Adrenal gland (tissue), 12 donors: ENCODE data around the gene BZW2. TPM values are rescaled to one million over a fixed set of nuclear protein-coding genes. Genes with fewer than 3 reads are reported as not detected.

ENCODE experiments used
- DNase-seq, 7 donors: peaks; one replicate each; pipeline ENCODE4 v3.0.0-alpha.2; 2019 to 2020
- H3K27ac ChIP-seq, 5 donors: fragments of 200-600 bp; sonication (generic) in 4 of 5; 1 replicate in 3 of 5; 2 replicates in 2 of 5; pipeline versions ENCODE4 v1.5.1 to v1.8.0; 2016 to 2020; ENCODE audit warnings: mild to moderate bottlenecking in 1 of 5
- H3K27me3 ChIP-seq: fragments of 200-600 bp; 2 replicates; pipeline ENCODE4 v1.8.0; 2021
- H3K36me3 ChIP-seq, 2 donors: fragments of 200-600 bp; replicated peaks in 1 of 2; 1 replicate in 1 of 2; 2 replicates in 1 of 2; pipeline versions ENCODE4 v1.5.1 to v1.8.0; 2018 to 2022
- H3K4me1 ChIP-seq, 2 donors: fragments of 200-600 bp; replicated peaks in 1 of 2; 1 replicate in 1 of 2; 2 replicates in 1 of 2; pipeline versions ENCODE4 v1.5.1 to v1.8.0; 2018 to 2021
- H3K4me3 ChIP-seq, 4 donors: fragments of 200-600 bp; sonication (generic) in 3 of 4; one replicate each; pipeline ENCODE4 v1.5.1; 2016 to 2018
- H3K9me3 ChIP-seq, 3 donors: fragments of 200-600 bp; sonication (generic) in 1 of 3; replicated peaks in 1 of 3; 1 replicate in 2 of 3; 2 replicates in 1 of 3; pipeline versions ENCODE4 v1.5.1 to v1.8.0; 2016 to 2021
- CTCF ChIP-seq, 6 experiments: fragments of 450-650 bp in 4 of 6; fragments of 200-600 bp in 2 of 6; sonication (generic) in 1 of 6; IDR thresholded peaks; 1 replicate in 5 of 6; 2 replicates in 1 of 6; pipeline versions ENCODE4 v1.5.1 to v1.8.0; 2016 to 2021; ENCODE audit warnings: antibody characterized with exemption in 6 of 6, mild to moderate bottlenecking in 2 of 6, moderate library complexity in 1 of 6
- POLR2A ChIP-seq, 2 donors: fragments of 450-650 bp; IDR thresholded peaks; one replicate each; pipeline ENCODE4 v1.6.1; 2017; ENCODE audit warnings: antibody characterized with exemption in 2 of 2, mild to moderate bottlenecking in 2 of 2, moderate library complexity in 1 of 2
- WGBS, 4 donors: extraction: QIAGEN DNeasy Blood & Tissue Kit in 2 of 4; methylation state at CpG; one replicate each; pipeline versions ENCODE4 v1.1.5 to v1.1.7; 2013 to 2017; 5-methylcytosine and 5-hydroxymethylcytosine counted together
- intact Hi-C, 2 donors: fragments of 100-400 bp; cut with DNase I; formaldehyde crosslinking; loops; one replicate each; pipeline versions ENCODE4 v1.14.1 to v1.15.0; 2022 to 2023
- polyA plus RNA-seq, 3 donors: library from polyadenylated mRNA; stranded (reverse); fragments of 200-250 nt in 2 of 3; fragments of 350-450 nt in 1 of 3; fragmentation: Illumina TruSeq in 1 of 3; extraction: RNeasy Lipid Tissue Mini Kit (QIAGEN cat#74804) in 1 of 3; gene quantifications; one replicate each; pipeline ENCODE4 v1.2.3, GENCODE V29; 2013 to 2014
- total RNA-seq, 9 donors: library from RNA; depleted of rRNA in 4 of 9; stranded (reverse); fragments of >200 nt in 4 of 9; fragments of 120-200 nt in 1 of 9; fragmentation: NEBNext Ultra II Directional in 1 of 9; extraction: Animal tissue kit (Norgen Biotek cat#: 25700) in 1 of 9; gene quantifications; one replicate each; pipeline versions ENCODE4 v1.1.0 to v1.2.4, GENCODE V29; 2013 to 2023
- donor health status: healthy with polysubstance abuse.
- donor health status: Bipolar disorder and iron deficiency.
- donor health status: DM: yes; HTN: yes; CAD: no.
- donor health status: DM: no; HTN: no; CAD: no.
- donor health status: DM: no; HTN: no; CAD: no.
- donor health status: DM: yes; HTN: yes; CAD: no.

BZW2 gene
- total and polyA plus RNA-seq, 12 donors: 11.1 to 46.5 (median 34.2) TPM

GRCh38 chr7:16738011-16738688 lies 92.2 kb downstream of the BZW2 start:
- WGBS, 4 donors: 78 to 97% (median 92%) methylated on average over 5 of the region's 5 CpGs
- TF ChIP-seq POLR2A (IDR thresholded peaks at IDR 0.05) (no peak), CTCF (IDR thresholded peaks at IDR 0.05) (no peak)
- no peak overlapping the region for H3K27ac ChIP-seq
- DNase-seq: no peak
- intact Hi-C loops: no loop called here
- H3K36me3 ChIP-seq: no peaks in the 10 kb centered on the region
- H3K27me3 ChIP-seq: no peaks in the 10 kb centered on the region
- no peaks in the 10 kb centered on the region for H3K9me3 ChIP-seq
- peaks cover 0 to 31% of the 10 kb centered on the region in 2 donors for H3K4me1 ChIP-seq
- no peak overlapping the region for H3K4me3 ChIP-seq

- peak overlapping the region; percentile 29 to 74 (median 65) for H3K27ac ChIP-seq
Measured at GRCh38 chr7:16739863-16740622, 94.1 kb downstream of the BZW2 start.

GRCh38 chr7:16740623-16740953 lies 94.6 kb downstream of the BZW2 start:
- DNase-seq: no peak
- intact Hi-C loops: no loop called here
- H3K27me3 ChIP-seq: no peaks in the 10 kb centered on the region
- H3K36me3 ChIP-seq: no peaks in the 10 kb centered on the region
- H3K9me3 ChIP-seq: no peaks in the 10 kb centered on the region
- 26 to 36% (median 31%) methylated on average over 3 of the region's 3 CpGs for WGBS, 4 donors
- no peak for TF ChIP-seq CTCF (IDR thresholded peaks at IDR 0.05)
- no peak for TF ChIP-seq POLR2A (IDR thresholded peaks at IDR 0.05)
- no peak overlapping the region for H3K4me3 ChIP-seq
- H3K27ac ChIP-seq: peak overlapping the region; percentile 29 to 74 (median 65)
- H3K4me1 ChIP-seq: peaks cover 0 to 22% of the 10 kb centered on the region in 2 donors

More at GRCh38 chr7:16739863-16740622, 94.1 kb downstream of the BZW2 start:
- no peaks in the 10 kb centered on the region for H3K36me3 ChIP-seq
- H3K27me3 ChIP-seq: no peaks in the 10 kb centered on the region
- H3K4me3 ChIP-seq: no peak overlapping the region
- TF ChIP-seq CTCF (IDR thresholded peaks at IDR 0.05) (no peak), POLR2A (IDR thresholded peaks at IDR 0.05) (peak in 1 of 2 donors; percentile 59)
- peak; percentile 72 to 92 (median 87) for DNase-seq
- peaks cover 0 to 27% of the 10 kb centered on the region in 2 donors for H3K4me1 ChIP-seq
- intact Hi-C loops: no loop called here
- WGBS, 4 donors: 29 to 39% (median 30%) methylated on average over 5 to 6 of the region's 6 CpGs
- H3K9me3 ChIP-seq: no peaks in the 10 kb centered on the region

GRCh38 chr7:16740996-16741395 lies 95.0 kb downstream of the BZW2 start:
- Histone ChIP-seq H3K9me3 (no peaks in the 10 kb centered on the region), H3K27me3 (no peaks in the 10 kb centered on the region), H3K4me3 (no peak overlapping the region), H3K27ac (peak overlapping the region; percentile 29 to 74 (median 65)), H3K4me1 (peaks cover 0 to 22% of the 10 kb centered on the region in 2 donors), H3K36me3 (no peaks in the 10 kb centered on the region)
- 33 to 95% (median 81%) methylated on average over 1 of the region's 1 CpG for WGBS, 4 donors
- DNase-seq: no peak
- intact Hi-C loops: no loop called here
- TF ChIP-seq POLR2A (IDR thresholded peaks at IDR 0.05) (no peak), CTCF (IDR thresholded peaks at IDR 0.05) (no peak)
